HG02623 (cell line): ENCODE measurements around the gene ATF7IP2.
"Not testable (repeated sequence)": the region's sequence is repeated elsewhere in the genome, so short reads cannot be mapped to it uniquely, and the experiment has no call there.

Experiments
- ATAC-seq: cut with Tn5 transposase; IDR thresholded peaks from one replicate; pipeline ENCODE4 v1.9.1; 2021; ENCODE audit warnings: moderate library complexity; ENCODE audit not compliant: unreplicated experiment

Gene ATF7IP2

DNA sequence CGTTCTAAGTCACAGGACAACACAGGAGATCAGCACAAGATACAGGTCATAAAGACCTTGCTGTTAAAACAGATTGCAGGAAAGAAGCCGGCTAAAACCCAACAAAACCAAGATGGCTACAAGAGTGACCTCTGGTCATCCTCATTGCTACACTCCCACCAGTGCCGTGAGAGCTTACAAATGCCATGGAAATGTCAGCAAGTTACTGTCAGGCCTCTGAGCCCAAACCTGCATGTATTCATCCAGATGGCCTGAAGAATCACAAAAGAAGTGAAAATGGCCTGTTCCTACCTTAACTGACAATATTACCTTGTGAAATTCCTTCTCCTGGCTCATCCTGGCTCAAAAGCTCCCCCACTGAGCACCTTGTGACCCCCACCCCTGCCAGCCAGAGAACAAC lies 119.4 kb downstream of the ATF7IP2 start:
- not testable (repeated sequence) for ATAC-seq

GRCh38 chr16:10509534-10510025 lies 123.7 kb downstream of the ATF7IP2 start:
- ATAC-seq: peak; percentile 70

GRCh38 chr16:10510279-10510678 lies 124.4 kb downstream of the ATF7IP2 start:
- no peak for ATAC-seq

DNA sequence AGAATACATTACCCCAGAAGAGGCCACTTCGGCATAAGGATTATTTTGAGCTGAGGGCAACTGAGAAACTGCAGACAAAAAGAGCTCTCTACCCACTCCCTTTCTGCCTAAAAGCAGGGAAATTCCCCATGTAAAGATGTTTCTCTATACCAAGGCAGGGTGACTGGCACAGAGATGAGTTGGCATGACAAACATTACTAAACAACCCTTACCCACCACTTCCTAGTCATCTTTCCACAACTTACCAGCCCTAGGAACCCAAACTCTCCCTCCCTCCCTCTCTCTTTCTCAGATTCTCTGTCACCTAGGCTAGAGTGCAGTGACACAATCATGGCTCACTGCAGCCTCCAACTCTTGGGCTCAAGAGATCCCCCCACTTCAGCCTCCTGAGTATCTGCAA lies 126.0 kb downstream of the ATF7IP2 start:
- ATAC-seq: no peak

DNA sequence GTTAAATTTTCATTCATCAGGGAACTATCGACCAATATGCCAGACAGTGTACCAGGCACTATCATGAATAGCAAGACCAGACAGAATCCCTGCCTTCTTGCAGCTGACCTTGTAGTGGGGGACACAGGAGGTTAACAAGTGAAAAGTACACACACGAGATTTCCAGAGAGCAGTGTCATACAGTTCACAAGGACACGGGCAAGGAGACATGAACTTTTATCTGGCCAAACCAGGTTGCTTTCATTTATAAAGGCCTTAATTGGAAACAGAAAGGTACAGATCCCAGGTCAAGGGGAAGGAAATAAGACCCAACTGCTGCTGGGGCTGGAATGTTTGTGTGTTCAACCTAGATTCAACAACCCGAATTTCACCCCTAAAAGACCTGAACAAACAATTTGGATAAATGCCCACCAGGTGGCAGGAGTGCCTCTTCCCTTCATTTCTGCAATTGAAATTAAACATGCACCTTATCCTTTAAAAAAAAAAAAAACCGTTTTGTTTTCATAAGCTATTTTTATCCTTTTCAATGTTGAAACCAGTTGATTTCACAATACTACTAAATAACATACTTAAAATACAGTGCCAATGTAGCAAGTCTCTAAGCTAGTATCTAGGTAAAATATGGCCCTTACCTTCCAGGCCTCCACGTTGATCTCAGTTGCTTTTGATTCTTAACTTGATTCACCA lies 128.7 kb downstream of the ATF7IP2 start:
- no peak for ATAC-seq

DNA sequence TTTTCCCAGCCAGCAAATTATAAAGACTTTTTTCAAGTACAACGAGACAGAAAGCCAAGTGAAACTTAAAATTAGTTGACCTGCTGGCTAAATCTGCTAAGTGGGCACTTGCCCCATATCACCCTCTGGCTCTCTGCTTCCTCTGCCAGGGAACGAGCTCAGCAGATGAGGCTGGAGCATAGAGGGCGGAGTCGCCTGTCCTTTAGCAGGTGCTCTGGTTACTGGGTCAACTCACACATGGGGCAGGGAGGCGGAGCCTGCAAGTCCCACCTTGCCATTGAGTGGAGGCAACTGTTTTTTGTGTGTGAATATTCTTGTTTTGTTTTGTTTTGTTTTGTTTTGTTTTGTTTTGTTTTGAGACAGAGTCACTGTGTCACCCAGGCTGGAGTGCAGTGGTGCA lies 132.0 kb downstream of the ATF7IP2 start:
- ATAC-seq: no peak

DNA sequence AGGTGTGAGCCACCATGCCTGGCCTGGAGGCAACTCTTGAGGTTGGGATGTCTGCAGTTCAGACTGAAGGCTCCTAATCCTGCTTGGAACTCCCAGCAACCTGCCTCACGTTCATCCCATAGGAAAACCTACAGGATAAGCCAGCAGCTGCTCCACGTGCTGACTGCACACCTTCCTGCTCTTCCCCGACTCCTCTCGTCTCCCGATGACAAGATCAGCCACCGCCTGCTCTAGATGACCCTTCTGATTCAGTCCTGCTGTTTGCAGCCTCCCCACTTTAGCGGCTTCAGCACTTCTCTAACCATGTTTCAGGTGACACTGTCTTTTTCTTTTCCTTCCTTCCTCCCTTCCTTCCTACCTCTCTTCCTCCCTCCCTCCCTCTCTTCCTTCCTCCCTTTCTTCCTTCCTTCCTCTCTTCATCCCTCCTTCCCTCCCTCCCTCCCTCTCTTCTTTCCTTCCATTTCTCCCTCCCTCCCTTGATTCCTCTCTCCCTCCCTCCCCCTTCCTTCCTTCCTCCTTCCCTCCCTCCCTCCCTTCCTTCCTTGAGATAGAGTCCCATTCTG lies 132.7 kb downstream of the ATF7IP2 start:
- no peak for ATAC-seq

- no peak for ATAC-seq
Observed at GRCh38 chr16:10519297-10519696, 133.4 kb downstream of the ATF7IP2 start.

DNA sequence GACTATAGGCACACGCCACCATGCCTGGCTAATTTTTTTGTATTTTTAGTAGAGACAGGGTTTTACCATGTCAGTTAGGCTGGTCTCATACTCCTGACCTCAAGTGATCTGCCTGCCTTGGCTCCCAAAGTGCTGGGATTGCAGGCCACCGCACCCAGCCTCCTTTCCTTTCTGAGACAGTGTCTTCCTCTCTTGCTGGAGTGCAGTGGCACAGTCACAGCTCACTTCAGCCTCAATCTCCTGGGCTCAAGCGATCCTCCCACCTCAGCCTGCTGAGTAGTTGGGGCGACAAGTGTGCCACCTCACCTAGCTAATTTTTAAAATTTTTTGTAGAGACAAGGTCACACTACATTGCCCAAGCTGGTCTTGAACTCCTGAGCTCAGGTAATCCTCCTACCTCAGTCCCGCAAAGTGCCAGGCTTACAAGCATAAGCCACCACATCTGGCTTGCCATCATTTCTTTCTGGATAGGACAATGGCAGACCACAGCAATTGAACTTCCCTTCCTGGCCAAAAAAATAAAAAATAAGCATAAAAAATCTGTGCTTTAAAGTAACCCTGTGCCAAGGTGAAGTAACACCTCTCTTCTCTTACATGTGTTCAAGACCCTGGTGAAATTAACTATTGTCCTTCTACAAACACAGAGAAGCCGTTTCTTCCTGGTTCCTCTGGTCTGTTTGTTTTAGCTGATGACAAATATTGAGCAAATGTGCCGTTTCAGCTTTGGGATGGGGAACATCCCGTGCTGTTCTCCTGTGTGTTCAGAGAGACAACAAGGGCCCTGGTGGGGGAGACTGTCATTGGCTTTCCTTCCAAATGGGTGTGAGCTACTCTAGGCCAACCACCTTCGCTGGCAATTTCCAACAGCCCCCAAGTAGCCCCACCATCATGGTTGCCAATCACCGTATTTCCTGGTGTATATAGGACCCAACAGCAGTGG lies 134.3 kb downstream of the ATF7IP2 start:
- no peak for ATAC-seq

DNA sequence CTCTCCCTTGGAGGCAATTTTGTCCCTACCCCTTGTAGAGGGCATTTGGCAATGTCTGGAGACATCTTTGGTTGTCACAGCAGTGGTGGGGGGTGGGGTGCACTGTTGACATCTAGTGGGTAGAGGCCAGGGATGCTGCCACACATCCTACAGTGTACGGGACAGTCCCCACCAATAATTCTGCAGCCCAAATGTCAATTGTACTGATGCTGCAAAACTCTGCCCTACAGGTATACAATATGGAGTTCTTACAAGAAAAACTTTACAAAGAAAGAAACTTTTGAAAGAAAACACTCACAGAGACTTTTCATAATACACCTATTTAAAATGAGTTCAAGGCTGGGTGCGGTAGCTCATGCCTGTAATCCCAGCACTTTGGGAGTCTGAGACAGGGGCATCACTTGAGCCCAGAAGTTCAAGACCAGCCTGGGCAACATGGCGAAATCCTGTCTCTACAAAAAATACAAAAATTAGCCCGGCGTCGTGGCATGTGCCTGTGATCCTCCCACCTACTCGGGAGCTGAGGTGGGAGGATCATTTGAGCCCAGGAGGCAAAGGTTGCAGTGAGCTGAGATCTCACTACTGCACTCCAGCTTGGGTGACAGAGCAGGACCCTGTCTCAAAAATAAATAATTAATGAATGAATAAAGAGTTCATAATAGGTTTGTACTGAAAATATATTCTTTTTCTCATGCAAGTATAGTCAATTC lies 135.2 kb downstream of the ATF7IP2 start:
- ATAC-seq: no peak

DNA sequence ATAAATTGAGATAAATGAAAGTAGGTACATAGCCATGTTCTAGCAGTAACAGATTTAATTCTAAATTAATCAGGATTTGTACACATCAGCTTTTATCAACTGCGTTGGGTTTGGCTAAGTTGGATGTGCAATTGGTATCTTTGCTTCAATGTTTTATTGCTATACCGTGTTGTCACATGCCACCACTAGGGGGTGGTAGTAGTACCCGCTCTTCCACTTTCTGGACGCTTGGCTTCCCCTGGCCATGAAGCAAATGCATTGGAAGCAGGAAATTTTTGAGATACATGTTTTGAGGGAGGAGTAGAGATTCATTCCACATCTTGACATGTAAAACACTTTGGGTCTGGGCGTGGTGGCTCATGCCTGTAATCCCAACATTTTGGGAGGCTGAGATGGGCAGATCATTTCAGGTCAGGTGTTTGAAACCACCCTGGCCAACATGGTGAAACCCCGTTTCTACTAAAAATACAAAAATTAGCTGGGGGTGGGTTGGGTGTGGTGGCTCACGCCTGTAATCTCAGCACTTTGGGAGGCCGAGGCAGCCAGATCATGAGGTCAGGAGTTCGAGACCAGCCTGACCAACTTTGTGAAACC lies 135.9 kb downstream of the ATF7IP2 start:
- no peak for ATAC-seq

DNA sequence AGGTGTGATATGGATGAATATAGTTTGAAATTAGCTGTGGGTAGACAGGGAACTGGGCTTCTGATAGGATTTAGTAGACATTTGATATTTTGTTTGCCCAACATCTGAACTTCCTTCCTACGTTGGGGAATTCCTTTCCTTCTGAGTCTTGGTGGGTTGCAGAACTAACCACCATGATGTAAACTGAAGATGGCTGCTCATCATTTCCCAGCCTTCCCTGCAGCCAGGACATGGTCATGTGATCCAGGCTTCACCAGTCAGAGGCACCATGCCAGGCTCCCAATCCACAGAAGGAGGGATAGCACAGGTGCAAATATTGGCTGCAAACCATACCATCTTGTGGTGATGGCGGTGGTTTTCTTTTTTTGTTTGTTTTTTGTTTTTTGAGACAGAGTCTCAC lies 137.1 kb downstream of the ATF7IP2 start:
- ATAC-seq: no peak

- no peak for ATAC-seq
Observed at GRCh38 chr16:10525214-10525825, 139.5 kb downstream of the ATF7IP2 start.

- no peak for ATAC-seq
Observed at GRCh38 chr16:10526962-10527361, 141.1 kb downstream of the ATF7IP2 start.

- ATAC-seq: no peak
Observed at GRCh38 chr16:10528635-10529034, 142.8 kb downstream of the ATF7IP2 start.

DNA sequence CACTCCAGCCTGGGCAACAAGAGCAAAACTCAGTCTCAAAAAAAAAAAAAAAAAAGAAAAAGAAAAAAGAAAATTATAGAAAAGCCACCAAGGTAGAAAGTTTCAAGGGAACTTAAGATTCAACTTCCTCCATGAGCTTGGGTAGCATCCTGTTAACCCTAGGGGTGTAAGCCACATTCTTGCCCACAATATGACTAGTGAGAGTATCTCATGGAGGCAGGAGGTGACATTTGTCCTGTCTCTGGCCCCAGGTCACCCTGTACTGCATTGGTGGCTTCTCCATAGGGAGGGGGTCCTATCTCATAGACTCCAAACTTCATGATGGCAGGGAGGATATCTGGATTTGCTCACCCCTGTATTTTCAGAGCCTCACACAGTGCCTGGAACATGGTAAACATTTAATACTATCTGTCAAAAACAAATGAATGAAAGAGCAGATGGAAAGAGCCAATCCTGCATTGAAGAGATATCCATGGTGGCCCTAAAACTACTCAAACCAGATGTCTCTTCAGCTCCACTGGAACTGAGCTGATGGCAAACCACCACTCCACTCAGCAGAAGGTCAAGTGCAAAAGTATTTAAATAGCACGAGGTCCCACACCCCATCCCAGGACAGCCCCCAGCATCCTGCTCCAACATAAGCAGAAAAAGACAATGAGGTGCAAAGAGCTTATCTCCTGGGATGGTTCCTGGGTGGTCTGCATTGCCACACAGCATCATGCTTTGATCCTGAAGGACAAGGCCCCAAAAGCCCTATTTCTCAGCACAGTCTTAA lies 144.2 kb downstream of the ATF7IP2 start:
- ATAC-seq: no peak

DNA sequence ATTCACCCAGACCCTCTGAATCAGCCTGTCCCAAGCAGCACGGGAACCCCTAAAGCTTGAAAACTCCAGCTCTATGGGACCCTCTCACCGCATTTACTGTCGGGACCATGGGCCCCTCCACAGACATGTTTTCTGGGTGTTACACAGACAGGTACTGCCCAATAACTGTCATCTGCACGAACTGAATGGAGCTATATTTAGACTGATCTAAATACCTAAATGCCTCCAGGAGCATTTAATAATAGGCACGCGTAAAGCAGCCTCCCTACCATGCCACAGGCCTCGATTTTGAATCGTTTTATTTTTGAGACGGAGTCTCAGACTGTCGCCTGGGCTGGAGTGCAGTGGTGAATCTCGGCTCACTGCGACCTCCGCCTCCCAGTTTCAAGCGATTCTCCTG lies 144.8 kb downstream of the ATF7IP2 start:
- ATAC-seq: no peak

DNA sequence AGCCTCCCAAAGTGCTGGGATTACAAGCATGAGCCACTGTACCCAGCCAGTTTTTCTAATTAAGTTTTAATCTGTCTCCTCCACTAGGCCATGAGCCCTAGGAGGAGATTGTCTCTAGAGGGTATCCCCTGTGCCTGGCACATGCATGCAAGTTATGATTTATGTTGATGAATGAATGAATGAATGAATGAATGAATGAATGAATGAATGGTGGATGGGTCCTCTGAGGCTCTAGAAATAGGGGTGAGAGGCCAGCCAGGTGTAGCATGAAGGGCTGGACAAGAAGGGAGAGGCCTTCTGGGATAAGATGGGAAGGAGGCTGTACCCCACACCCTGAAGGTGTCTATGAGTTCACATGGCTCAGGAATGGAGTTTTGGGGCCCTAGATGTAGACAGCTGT lies 145.7 kb downstream of the ATF7IP2 start:
- no peak for ATAC-seq
